Measurements from ENCODE around the gene KIAA0319L.

KIAA0319L gene

DNA sequence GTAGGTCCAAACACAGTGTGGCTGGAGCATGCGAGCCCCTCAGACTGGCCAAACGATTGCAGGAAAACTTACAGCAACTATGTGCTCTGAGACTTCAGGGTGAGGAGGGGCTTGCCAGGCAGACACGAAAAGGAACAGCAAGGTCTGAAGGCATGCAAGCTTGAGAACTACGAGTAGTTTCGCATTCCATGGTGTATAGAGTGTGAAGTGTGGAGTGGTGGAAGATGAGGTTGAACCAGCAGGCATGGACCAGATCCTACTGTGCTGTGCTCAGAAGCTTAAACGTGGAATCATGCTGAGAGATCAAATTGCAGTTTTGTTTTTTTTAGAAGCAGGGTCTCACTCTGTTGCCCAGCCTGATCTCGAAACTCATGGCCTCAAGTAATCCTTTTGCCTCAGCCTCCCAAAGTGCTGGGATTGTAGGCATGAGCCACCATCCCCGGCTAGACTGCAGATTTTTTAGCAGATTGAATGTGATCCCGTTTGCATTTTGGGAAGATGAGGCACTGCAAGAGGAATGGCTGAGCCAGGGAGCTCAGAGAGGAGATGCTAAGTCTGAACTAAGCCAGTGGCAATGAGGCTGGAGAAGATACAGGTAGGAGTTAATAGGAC, 10.8 kb upstream of the KIAA0319L start:
- H3K9me3 ChIP-seq (ENCODE audit: insufficient read depth, low read length, severe bottlenecking): no peaks in the 10 kb centered on the region
- H3K27me3 ChIP-seq (ENCODE audit: insufficient read depth, low read length, poor library complexity): no peaks in the 10 kb centered on the region
- H2AFZ ChIP-seq (ENCODE audit: low read depth, low read length): no peak overlapping the region
- H3K9ac ChIP-seq (ENCODE audit: low read depth, low read length): no peak overlapping the region
- no peaks in the 10 kb centered on the region for H3K79me2 ChIP-seq (ENCODE audit: insufficient read depth, low read length)
- peaks cover 7% of the 10 kb centered on the region for H4K20me1 ChIP-seq (ENCODE audit: insufficient read depth, low read length)
- TF ChIP-seq, protein P1, sequence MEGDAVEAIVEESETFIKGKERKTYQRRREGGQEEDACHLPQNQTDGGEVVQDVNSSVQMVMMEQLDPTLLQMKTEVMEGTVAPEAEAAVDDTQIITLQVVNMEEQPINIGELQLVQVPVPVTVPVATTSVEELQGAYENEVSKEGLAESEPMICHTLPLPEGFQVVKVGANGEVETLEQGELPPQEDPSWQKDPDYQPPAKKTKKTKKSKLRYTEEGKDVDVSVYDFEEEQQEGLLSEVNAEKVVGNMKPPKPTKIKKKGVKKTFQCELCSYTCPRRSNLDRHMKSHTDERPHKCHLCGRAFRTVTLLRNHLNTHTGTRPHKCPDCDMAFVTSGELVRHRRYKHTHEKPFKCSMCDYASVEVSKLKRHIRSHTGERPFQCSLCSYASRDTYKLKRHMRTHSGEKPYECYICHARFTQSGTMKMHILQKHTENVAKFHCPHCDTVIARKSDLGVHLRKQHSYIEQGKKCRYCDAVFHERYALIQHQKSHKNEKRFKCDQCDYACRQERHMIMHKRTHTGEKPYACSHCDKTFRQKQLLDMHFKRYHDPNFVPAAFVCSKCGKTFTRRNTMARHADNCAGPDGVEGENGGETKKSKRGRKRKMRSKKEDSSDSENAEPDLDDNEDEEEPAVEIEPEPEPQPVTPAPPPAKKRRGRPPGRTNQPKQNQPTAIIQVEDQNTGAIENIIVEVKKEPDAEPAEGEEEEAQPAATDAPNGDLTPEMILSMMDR (IDR thresholded peaks at IDR 0.05; ENCODE audit: borderline replicate concordance, extremely low read depth, low read length, poor library complexity, severe bottlenecking): no peak
- no peak for TF ChIP-seq EZH2 (IDR thresholded peaks at IDR 0.05; ENCODE audit: borderline replicate concordance, low read depth, low read length, severe bottlenecking)
- no peak for DNase-seq
- ATAC-seq (ENCODE audit: insufficient read depth, low read depth): no peak
- H3K4me3 ChIP-seq (ENCODE audit: low read depth in 1 of 2, low read length in 2 of 2): no peak overlapping the region
- no peak overlapping the region for H3K27ac ChIP-seq (ENCODE audit: low read length)
- no peaks in the 10 kb centered on the region for H3K4me1 ChIP-seq (ENCODE audit: insufficient read depth, low read length)
- no peak overlapping the region for H3K4me2 ChIP-seq (ENCODE audit: insufficient read depth, low read length)
- peaks cover 31% of the 10 kb centered on the region for H3K36me3 ChIP-seq (ENCODE audit: insufficient read depth, low read length)

DNA sequence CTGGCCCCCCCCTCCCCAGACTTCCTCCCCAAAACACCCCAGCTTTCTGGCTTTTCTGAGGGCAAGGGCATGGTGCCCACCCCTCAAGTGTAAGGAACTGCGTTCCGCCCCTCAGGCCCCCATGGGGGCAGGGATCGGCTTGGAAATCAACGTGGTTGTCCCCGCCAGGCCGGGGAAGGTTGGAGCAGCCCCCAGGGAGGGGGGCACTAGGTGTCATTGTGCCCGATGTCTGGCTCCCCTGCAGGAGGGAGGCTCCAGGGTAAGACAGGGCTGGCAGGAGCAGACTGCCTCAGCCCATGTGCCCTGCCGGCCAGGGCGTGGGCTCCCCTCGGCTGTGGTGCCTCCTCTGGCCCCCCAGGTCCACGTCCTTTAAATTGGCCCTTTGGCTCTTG, 8.5 kb upstream of the KIAA0319L start:
- TF ChIP-seq EZH2 (IDR thresholded peaks at IDR 0.05; ENCODE audit: borderline replicate concordance, low read depth, low read length, severe bottlenecking): no peak
- TF ChIP-seq, protein P1 (IDR thresholded peaks at IDR 0.05; ENCODE audit: borderline replicate concordance, extremely low read depth, low read length, poor library complexity, severe bottlenecking): no peak
- peaks cover 45% of the 10 kb centered on the region for H3K36me3 ChIP-seq (ENCODE audit: insufficient read depth, low read length)
- no peak overlapping the region for H3K27ac ChIP-seq (ENCODE audit: low read length)
- DNase-seq (no peak), ATAC-seq (ENCODE audit: insufficient read depth, low read depth) (no peak)
- H4K20me1 ChIP-seq (ENCODE audit: insufficient read depth, low read length): peaks cover 7% of the 10 kb centered on the region
- no peak overlapping the region for H3K4me3 ChIP-seq (ENCODE audit: low read depth in 1 of 2, low read length in 2 of 2)
- no peaks in the 10 kb centered on the region for H3K9me3 ChIP-seq (ENCODE audit: insufficient read depth, low read length, severe bottlenecking)
- H3K9ac ChIP-seq (ENCODE audit: low read depth, low read length): no peak overlapping the region
- H3K4me1 ChIP-seq (ENCODE audit: insufficient read depth, low read length): no peaks in the 10 kb centered on the region
- no peaks in the 10 kb centered on the region for H3K27me3 ChIP-seq (ENCODE audit: insufficient read depth, low read length, poor library complexity)
- H2AFZ ChIP-seq (ENCODE audit: low read depth, low read length): no peak overlapping the region
- H3K79me2 ChIP-seq (ENCODE audit: insufficient read depth, low read length): no peaks in the 10 kb centered on the region
- H3K4me2 ChIP-seq (ENCODE audit: insufficient read depth, low read length): no peak overlapping the region

DNA sequence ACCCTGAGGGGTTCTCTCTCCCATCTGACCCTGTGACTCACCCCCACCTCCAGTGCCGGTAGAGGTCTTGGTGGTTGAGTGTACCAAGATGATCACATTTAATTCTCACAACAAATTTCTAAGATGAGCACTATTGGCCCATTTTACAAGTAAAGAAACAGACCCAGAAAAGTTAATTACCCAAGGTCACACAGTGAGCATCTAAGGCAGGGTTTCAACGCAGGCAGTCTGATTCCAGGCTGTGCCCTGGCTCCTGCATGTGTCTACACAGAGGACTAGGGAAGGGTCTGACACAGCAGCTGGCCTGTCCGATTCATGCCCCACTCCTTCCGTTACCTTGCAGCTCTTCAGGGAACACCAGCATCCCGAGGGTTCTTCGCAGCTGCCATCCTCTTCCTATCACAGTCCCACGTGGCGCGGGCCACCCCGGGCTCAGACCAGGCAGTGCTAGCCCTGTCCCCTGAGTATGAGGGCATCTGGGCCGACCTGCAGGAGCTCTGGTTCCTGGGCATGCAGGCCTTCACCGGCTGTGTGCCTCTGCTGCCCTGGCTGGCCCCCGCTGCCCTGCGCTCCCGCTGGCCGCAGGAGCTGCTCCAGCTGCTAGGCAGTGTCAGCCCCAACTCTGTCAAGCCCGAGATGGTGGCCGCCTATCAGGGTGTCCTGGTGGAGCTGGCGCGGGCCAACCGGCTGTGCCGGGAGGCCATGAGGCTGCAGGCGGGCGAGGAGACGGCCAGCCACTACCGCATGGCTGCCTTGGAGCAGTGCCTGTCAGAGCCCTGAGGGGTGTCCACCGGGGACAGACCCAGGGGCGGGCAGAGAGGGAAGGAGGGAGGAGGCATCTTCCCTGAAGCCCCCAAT, 7.9 kb upstream of the KIAA0319L start:
- no peak for ATAC-seq (ENCODE audit: insufficient read depth, low read depth)
- Histone ChIP-seq H4K20me1 (ENCODE audit: insufficient read depth, low read length) (peaks cover 7% of the 10 kb centered on the region), H3K9ac (ENCODE audit: low read depth, low read length) (no peak overlapping the region), H3K27me3 (ENCODE audit: insufficient read depth, low read length, poor library complexity) (no peaks in the 10 kb centered on the region), H2AFZ (ENCODE audit: low read depth, low read length) (no peak overlapping the region), H3K4me2 (ENCODE audit: insufficient read depth, low read length) (no peak overlapping the region), H3K4me3 (ENCODE audit: low read depth in 1 of 2, low read length in 2 of 2) (no peak overlapping the region), H3K4me1 (ENCODE audit: insufficient read depth, low read length) (no peaks in the 10 kb centered on the region), H3K9me3 (ENCODE audit: insufficient read depth, low read length, severe bottlenecking) (no peaks in the 10 kb centered on the region), H3K79me2 (ENCODE audit: insufficient read depth, low read length) (no peaks in the 10 kb centered on the region), H3K27ac (ENCODE audit: low read length) (no peak overlapping the region), H3K36me3 (ENCODE audit: insufficient read depth, low read length) (peaks cover 47% of the 10 kb centered on the region)
- TF ChIP-seq, protein P1 (IDR thresholded peaks at IDR 0.05; ENCODE audit: borderline replicate concordance, extremely low read depth, low read length, poor library complexity, severe bottlenecking): no peak
- no peak for TF ChIP-seq EZH2 (IDR thresholded peaks at IDR 0.05; ENCODE audit: borderline replicate concordance, low read depth, low read length, severe bottlenecking)
- no peak for DNase-seq
